ENCODE results near the gene ZSCAN5B. TPM values are rescaled to one million over a fixed set of nuclear protein-coding genes. Genes with fewer than 3 reads are reported as not detected.
"Not testable (repeated sequence)": the region's sequence is repeated elsewhere in the genome, so short reads cannot be mapped to it uniquely, and the experiment has no call there.

ZSCAN5B gene, protein sequence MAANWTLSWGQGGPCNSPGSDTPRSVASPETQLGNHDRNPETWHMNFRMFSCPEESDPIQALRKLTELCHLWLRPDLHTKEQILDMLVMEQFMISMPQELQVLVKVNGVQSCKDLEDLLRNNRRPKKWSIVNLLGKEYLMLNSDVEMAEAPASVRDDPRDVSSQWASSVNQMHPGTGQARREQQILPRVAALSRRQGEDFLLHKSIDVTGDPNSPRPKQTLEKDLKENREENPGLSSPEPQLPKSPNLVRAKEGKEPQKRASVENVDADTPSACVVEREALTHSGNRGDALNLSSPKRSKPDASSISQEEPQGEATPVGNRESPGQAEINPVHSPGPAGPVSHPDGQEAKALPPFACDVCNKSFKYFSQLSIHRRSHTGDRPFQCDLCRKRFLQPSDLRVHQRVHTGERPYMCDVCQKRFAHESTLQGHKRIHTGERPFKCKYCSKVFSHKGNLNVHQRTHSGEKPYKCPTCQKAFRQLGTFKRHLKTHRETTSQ
- not detected for total RNA-seq
- long read RNA-seq: 0 reads

DNA sequence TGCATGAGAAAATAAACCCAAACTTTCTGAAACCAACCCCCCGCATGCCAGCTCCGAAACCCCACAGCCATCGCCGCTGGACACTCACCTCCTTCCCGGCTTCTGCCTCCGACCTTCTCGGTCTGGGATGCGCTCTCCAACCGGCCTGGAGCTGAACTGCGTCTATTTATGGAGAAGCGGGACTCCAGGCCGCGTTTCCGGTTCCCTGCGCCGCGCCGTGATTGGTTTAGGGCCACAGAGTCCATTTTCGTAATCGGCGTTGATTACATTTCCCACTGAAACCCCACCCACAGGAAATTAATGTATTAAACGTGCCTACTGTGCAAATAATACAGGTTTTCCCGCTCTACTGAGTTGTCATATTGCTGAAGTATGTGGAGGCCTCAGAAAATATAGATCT, at the start of gene ZSCAN5B:
TSS of gene ZSCAN5B (minus strand) at position 138 of the 400 bp plus-strand sequence. CDS start 4,731 bp downstream, outside the sequence.
- intact Hi-C loops (cut with DNase I); ATAC-seq; DNase-seq (ENCODE audit: missing footprints): not testable (repeated sequence)

DNA sequence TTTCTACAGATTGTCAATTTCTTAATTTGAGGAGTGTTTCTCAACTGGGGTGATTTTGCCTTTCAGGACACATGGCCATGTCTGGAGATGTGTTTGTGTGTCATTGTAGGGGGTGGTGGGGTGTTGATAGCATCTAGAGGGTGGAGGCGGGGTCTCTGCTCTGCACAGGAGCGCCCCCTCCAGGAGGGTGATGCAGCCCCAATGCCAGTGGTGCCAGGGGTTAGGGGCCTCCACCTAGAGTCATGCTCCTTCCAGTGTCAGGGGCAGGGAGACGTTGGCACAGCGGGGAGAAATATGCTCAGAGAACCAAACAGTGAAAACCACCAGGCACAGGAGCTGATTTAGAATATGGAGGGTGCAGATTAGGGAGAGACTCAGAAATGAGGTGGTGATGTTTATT, 48.2 kb upstream of the ZSCAN5B start:
- intact Hi-C loops (cut with DNase I); ATAC-seq; DNase-seq (ENCODE audit: missing footprints): not testable (repeated sequence)

DNA sequence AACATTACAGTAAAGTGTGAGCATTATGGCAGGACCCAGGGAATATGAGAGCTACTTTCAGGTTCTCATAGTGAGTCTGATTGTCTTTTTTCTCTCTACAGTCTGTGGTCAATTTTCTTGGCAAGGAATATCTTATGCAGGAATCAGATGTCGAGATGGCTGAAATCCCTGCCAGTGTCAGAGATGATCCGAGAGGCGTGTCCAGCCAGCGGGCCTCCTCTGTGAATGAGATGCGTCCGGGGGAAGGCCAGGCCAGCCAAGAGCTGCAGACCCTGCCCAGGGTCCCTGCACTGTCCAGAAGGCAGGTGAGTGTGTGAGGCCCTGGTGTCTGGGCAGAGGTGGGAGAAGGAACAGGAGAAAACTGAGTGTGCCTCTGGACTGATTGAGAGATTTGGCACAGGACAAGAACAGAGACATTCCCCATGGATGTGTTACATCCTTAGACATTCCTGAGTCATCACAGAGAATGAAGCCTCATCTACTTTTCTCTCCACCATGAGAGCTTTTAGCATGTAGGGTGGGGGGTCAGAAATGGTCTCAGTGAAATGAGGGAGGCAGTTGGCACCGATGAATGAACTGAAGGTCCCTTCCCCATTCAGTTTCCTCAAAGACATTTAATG, 47.6 kb upstream of the ZSCAN5B start:
- DNase-seq (ENCODE audit: missing footprints) (no peak), ATAC-seq (no peak)
- intact Hi-C loops (cut with DNase I): no loop called here

DNA sequence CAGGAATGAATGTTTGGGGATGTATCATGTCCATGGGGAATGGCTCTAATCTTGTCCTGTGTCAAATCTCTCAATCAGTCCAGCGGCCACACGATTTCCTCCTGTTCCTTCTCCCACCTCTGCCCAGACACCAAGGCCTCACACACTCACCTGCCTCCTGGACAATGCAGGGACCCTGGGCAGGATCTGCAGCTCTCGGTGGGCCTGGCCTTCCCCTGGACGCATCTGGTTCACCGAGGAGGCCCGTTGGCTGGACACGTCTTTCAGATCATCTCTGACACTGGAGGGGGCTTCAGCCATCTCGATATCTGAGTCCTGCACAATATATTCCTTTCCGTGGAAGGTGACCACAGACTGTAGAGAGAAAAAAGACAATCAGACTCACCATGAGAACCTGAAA, 25.9 kb upstream of the ZSCAN5B start:
- intact Hi-C loops (cut with DNase I): no loop called here
- ATAC-seq (no peak), DNase-seq (ENCODE audit: missing footprints) (no peak)

DNA sequence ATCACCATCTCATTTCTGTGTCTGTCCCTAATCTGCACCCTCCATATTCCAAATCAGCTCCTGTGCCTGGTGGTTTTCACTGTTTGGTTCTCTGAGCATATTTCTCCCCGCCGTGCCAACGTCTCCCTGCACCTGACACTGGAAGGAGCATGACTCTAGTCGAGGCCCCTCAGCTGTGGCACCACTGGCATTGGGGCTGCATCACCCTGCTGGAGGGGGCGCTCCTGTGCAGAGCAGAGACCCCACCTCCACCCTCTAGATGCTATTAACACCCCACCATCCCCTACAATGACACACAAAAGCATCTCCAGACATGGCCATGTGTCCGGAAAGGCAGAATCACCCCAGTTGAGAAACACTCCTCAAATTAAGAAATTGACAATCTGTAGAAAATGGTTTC, 25.3 kb upstream of the ZSCAN5B start:
- ATAC-seq: no peak
- intact Hi-C loops (cut with DNase I): no loop called here
- no peak for DNase-seq (ENCODE audit: missing footprints)

DNA sequence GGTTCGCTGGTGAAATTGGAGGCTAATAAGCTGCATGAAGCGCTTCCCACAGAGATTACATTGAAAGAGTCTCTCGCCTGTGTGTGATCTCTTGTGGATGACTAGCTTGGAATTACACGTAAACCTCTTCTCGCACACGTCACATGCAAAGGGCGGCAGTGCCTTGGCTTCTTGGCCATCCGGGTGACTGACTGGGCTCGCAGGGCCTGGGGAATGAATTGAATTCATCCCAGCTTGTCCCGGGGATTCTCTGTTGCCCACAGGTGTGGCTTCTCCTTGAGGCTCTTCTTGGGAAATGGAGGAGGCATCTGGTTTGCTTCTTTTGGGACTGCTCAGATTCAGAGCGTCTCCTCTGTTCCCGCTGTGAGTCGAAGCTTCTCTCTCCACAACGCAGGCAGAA, 24.3 kb upstream of the ZSCAN5B start:
- ATAC-seq: no peak
- intact Hi-C loops (cut with DNase I): no loop called here
- no peak for DNase-seq (ENCODE audit: missing footprints)

DNA sequence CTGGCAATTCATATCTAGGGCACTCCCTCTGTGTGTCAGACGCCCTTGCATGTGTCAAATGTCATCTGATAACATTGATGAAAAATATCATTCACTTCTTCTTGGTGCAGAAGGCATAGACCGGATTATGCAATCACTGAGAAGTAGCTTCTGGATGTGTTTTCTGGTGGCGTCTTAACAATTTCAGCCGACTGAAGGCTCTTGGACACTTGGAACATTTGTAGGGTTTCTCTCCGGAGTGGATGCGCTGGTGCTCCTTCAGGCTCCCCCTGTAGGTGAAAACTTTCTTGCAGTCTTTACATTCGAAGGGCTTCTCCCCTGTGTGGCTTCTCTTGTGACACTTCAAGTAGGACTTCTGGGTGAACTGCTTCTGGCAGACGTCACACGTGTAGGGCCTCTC, 23.9 kb upstream of the ZSCAN5B start:
- intact Hi-C loops (cut with DNase I); ATAC-seq; DNase-seq (ENCODE audit: missing footprints): not testable (repeated sequence)

DNA sequence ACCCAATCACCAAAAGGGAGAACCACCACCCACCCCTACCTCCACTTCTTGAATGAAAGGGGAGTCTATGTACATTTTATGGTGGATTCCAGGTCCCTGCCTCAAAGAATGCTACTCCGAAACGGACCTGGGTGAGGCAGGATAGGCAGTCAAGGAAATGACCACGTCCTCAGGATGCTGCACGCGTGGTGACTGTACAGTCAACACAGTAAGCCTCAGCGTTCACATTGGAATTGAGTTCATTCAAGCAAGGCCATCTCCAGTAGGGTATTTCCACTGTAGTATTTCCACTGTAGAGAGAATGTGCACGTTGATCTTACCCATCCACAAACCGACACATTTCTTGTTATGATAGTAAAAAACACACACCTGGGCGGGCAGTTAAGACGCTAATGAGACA, 21.4 kb upstream of the ZSCAN5B start:
- ATAC-seq (no peak), DNase-seq (ENCODE audit: missing footprints) (no peak)
- intact Hi-C loops (cut with DNase I): no loop called here

DNA sequence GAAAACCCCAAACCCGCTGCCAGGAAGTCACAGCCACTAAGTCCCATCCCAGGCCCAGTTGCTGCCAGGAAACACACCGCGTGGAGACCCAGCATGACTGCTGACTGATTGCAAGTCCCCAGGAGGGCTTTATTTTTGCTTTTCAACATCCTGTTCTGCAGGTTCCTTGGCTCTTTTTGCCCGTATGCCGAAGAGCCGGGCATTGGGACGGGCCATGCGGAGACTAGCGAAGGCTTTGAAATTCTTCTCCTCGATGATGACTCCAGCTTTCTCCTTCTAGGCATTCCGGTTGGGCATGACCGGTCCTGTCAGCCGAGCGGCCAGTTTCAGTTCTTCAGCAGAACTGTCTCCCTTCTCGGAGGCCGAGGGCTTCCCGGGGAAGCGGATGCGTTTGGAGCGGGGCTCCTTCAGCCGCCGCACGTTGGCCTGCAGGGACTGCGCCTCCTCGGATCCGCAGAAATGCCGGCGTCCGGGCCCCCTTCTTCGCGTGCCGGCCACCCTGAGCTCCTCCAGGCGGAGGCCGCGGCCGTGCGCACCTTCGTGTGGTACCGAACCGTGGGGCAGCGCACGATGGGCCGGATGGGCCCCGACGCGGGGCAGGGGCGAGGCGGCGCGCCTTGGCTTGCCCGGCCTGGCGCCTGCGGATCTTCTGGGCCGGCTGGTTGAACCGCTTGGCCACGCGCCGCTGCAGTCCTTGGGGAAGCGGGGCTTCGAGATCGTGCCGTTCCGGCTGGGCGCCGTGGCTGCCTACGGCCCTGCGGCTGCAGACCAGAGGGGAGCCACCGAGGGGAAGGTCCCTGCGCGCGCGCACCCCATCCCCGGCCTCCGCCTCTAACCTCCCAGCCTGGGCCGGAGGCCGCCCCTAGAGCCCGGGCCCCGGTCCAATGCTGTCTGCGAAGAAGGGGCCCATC, 19.7 kb upstream of the ZSCAN5B start:
- ATAC-seq (no peak), DNase-seq (ENCODE audit: missing footprints) (no peak)
- intact Hi-C loops (cut with DNase I): no loop called here

DNA sequence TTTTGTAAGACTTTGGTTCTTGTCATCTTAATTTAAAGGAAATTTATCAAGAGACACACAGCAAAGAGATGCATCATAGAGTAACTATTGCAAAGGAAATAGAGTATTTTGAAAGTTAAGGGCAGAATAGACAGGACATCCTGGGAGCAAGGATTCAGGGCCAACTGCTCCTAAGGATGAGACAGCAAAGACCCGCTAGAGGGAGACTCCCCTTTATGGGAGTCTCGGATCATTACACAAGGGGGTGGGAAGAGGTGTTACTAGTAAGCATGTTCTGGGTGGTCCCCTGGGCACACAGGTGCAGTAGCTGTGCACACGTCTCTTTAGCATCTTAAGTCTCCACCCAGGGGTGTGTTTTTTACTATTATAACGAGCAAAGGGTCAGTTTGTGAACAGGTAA, 14.1 kb upstream of the ZSCAN5B start:
- intact Hi-C loops (cut with DNase I): no loop called here
- ATAC-seq (no peak), DNase-seq (ENCODE audit: missing footprints) (no peak)

DNA sequence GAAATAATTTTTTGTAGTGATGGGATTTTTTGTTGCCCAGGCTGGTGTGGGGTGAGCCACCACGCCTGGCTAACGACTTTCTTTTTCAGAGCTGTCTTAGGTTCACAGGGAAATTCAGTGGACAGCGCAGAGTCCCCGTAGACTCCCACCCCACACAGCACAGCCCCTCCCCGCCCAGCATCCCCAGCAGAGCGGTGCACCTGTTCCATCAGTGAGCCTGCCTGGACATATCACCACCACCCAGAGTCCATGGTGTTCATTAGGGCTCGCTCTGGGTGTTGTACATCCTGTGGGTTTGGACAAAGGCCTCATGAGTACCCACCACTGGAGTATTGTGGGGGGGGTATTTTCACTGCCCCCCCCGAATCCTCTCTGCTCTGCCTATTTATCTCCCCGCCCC, 12.5 kb upstream of the ZSCAN5B start:
- ATAC-seq; DNase-seq (ENCODE audit: missing footprints); intact Hi-C loops (cut with DNase I): not testable (repeated sequence)

DNA sequence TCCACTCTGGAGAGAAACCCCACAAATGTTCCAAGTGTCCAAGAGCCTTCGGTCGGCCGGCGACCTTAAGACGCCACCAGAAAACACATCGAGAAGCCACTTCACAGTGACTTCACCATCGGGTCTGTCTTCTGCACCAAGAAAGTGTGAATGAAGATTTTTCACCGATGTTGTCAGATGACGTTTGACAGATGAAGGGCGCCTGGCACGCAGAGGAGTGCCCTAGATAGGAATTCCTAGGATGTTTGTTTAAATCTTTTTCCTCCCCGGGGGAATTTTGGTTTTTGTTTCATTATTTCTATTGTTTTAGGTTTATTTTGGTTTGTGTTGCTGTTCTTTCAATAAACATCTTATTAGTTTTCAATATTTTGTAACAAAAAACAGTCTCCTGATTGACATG, 11.5 kb upstream of the ZSCAN5B start:
- ATAC-seq: no peak
- intact Hi-C loops (cut with DNase I): no loop called here
- DNase-seq (ENCODE audit: missing footprints): no peak

DNA sequence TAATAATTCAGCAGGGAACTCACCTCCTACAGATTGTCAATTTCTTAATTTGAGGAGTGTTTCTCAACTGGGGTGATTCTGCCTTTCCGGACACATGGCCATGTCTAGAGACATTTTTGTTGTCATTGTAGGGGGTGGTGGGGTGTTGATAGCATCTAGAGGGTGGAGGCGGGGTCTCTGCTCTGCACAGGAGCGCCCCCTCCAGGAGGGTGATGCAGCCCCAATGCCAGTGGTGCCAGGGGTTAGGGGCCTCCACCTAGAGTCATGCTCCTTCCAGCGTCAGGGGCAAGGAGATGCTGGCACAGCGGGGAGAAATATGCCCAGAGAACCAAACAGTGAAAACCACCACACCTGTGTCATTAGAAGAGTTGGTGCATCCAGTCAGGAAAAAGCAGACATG, 10.0 kb upstream of the ZSCAN5B start:
- DNase-seq (ENCODE audit: missing footprints); intact Hi-C loops (cut with DNase I); ATAC-seq: not testable (repeated sequence)

DNA sequence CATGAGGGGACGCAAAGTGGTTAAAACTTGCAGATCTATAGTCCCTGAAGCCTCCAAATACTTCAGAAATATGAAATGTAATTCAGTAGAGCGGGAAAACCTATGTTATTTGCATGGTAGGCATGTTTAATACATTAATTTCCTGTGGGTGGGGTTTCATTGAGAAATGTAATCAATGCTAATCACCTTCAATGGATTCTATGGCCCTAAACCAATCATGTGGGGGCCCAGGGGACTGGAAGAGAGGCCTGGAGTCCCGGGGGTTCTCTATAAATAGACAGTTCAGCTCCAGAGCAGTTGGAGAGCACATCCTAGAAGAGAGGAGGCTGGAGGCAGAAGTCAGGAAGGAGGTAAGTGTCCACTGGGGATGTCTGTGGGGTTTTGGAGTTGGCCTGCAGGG, 4.4 kb upstream of the ZSCAN5B start, which contains the start of gene ZSCAN5C:
TSS of gene ZSCAN5C (plus strand) at position 301 of the 400 bp plus-strand sequence. CDS start 3,641 bp downstream, outside the sequence.
- intact Hi-C loops (cut with DNase I): no loop called here
- DNase-seq (ENCODE audit: missing footprints): no peak
- ATAC-seq: no peak

DNA sequence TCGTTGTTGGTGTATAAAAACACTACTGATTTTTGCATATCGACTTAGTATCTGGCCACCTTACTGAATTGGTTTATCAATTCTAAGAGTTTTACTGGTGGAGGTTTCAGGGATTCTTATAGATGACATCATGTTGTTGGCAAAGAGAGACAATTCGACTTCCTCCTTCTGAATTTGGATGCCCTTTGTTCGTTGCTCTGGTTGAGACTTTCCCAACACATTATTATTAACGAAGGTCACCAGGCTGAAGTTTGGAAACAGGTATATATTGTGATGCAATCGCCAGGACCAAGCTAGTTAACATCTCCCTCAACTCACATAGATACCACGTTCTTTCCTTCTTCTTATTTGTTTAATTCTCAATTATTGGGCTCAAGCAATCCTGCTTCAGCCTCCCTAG, 2.1 kb upstream of the ZSCAN5B start:
- intact Hi-C loops (cut with DNase I): no loop called here
- DNase-seq (ENCODE audit: missing footprints) (no peak), ATAC-seq (no peak)

DNA sequence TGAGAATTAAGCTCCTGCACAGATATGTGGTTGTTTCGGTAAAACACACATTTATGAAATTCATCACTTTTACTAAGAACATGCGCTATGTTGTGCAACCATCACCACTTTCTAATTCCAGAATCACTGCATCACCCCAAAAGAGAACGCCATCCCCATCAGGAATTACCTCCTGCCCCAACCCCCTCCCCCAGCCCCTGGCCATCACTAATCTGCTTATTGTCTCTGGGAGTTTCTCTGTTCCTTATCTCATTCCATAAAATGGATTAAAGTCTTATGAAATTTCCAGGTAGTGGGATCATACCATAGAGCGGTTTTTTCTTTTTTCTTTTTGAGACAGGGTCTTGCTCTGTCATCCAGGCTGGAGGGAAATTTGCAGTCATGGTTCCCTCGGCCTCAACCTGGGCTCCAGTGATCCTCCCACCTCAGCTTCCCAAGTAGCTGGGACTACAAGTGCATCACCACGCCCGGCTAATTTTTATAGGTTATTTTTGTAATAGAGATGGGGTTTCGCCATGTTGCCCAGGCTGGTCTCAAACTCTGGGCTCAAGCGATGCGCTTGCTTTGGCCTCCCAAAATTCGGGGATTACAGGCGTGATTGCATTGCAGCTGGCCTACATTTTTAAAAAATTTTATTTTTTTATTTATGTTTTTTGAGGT, 3.5 kb downstream of the ZSCAN5B start:
- ATAC-seq: no peak
- no peak for DNase-seq (ENCODE audit: missing footprints)
- intact Hi-C loops (cut with DNase I): no loop called here

DNA sequence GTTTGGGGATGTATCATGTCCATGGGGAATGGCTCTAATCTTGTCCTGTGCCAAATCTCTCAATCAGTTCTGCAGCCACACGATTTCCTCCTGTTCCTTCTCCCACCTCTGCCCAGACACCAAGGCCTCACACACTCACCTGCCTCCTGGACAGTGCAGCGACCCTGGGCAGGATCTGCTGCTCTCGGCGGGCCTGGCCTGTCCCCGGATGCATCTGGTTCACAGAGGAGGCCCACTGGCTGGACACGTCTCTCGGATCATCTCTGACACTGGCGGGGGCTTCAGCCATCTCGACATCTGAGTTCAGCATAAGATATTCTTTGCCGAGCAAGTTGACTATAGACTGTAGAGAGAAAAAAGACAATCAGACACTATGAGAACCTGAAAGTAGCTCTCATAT, 5.9 kb downstream of the ZSCAN5B start:
- intact Hi-C loops (cut with DNase I): no loop called here
- ATAC-seq (no peak), DNase-seq (ENCODE audit: missing footprints) (no peak)

DNA sequence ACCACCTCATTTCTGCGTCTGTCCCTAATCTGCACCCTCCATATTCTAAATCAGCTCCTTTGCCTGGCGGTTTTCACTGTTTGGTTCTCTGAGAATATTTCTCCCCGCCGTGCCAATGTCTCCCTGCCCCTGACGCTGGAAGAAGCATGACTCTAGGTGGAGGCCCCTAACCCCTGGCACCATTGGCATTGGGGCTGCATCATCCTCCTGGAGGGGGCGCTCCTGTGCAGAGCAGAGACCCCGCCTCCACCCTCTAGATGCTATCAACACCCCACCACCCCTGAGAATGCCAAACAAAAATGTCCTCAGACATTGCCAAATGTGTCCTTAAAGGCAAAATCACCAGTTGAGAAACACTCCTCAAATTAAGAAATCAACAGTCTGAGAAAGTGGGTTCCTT, 6.5 kb downstream of the ZSCAN5B start:
- intact Hi-C loops (cut with DNase I): no loop called here
- ATAC-seq (no peak), DNase-seq (ENCODE audit: missing footprints) (no peak)

DNA sequence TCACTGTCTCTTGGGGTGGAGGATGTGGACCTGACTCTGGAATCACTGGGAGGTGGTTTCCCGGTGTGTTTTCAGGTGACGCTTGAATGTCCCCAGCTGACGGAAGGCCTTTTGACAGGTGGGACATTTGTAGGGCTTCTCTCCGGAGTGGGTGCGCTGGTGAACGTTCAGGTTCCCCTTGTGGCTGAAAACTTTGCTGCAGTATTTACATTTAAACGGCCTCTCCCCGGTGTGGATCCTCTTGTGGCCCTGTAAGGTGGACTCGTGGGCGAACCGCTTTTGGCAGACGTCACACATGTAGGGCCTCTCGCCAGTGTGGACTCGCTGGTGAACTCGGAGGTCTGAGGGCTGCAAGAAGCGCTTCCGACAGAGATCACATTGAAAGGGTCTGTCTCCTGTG, 7.8 kb downstream of the ZSCAN5B start:
- intact Hi-C loops (cut with DNase I): no loop called here
- DNase-seq (ENCODE audit: missing footprints) (no peak), ATAC-seq (no peak)
